GM12874 (cell line): ENCODE measurements around the gene NSA2.

Source experiments
- CTCF ChIP-seq: IDR thresholded peaks from 2 replicates; pipeline ENCODE4 v1.5.1; 2011; ENCODE audit warnings: low read depth, mild to moderate bottlenecking, control low read depth, low read length, moderate library complexity; ENCODE audit not compliant: insufficient read depth

NSA2 gene

GRCh38 chr5:74766849-74767578, at the start of gene NSA2, which contains the start of gene GFM2:
NSA2 (plus strand) TSS chr5:74767249; CDS start chr5:74767361, 112 bp downstream.
GFM2 (minus strand) TSS chr5:74767117; CDS start chr5:74763742, 3,375 bp downstream.
- no peak for TF ChIP-seq CTCF

GRCh38 chr5:74717596-74717995, 49.5 kb upstream of the NSA2 start:
- TF ChIP-seq CTCF = no peak

- no peak for TF ChIP-seq CTCF
Observed at GRCh38 chr5:74722271-74722670, 44.8 kb upstream of the NSA2 start.

GRCh38 chr5:74725331-74725730, 41.7 kb upstream of the NSA2 start:
- TF ChIP-seq CTCF = no peak

- TF ChIP-seq CTCF = no peak
Observed at GRCh38 chr5:74736759-74737158, 30.3 kb upstream of the NSA2 start.

GRCh38 chr5:74738406-74738805, 28.6 kb upstream of the NSA2 start:
- no peak for TF ChIP-seq CTCF

- TF ChIP-seq CTCF = no peak
Observed at GRCh38 chr5:74761241-74761640, 5.8 kb upstream of the NSA2 start.
